ENCODE data around the gene FBXO3. TPM values are rescaled to one million over a fixed set of nuclear protein-coding genes. Genes with fewer than 3 reads are reported as not detected.
"Not testable (repeated sequence)": the region's sequence is repeated elsewhere in the genome, so short reads cannot be mapped to it uniquely, and the experiment has no call there.

FBXO3 gene
- total RNA-seq, 1 experiment from 2014 or later = 29.6 TPM

DNA sequence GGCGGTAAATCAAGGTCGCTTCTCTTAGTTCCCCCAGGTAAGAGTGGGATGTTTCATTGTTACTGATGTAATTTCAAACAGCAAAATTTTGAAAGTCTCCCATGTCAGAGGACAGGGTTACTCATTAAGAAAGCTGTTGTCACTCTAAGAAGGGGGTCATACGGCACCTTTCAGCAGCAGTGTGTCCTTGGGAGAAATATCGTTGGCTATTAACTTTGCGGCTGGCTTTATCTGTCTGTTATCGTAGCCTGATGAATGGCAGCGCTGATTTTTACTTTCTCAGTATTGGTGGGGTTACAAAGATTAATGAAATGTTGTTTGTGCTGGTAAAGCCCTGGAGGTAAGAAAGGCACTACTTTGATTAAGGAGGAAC, 27.5 kb upstream of the FBXO3 start:
- Histone ChIP-seq H3K27me3 (replicated peaks; ENCODE audit: control insufficient read depth, insufficient read depth, low read length) (no peaks in the 10 kb centered on the region; the same call in 1 of the 2 replicates), H3K36me3 (ENCODE audit: control insufficient read depth, insufficient read depth, low read length) (no peaks in the 10 kb centered on the region), H3K4me1 (peaks cover 11% of the 10 kb centered on the region; the same call in 1 of the 2 replicates), H3K9me3 (no peaks in the 10 kb centered on the region), H3K4me3 (ENCODE audit: low read depth, low read length) (peak overlapping the region; percentile 13)
- H3K9me3 Mint-ChIP-seq (ENCODE audit: unreplicated experiment) = no peaks in the 10 kb centered on the region
- CTCF ChIA-PET = no interaction called here
- H3K4me1 Mint-ChIP-seq (ENCODE audit: low read depth, unreplicated experiment) = peaks cover 12% of the 10 kb centered on the region
- peaks cover 43% of the 10 kb centered on the region for H3K27me3 Mint-ChIP-seq (ENCODE audit: insufficient read depth, unreplicated experiment)
- H3K4me3 Mint-ChIP-seq (ENCODE audit: unreplicated experiment) = peak overlapping the region; percentile 59
- DNase-seq = no peak
- BruUV-seq (replicated peaks) = no TSS peak
- H3K27ac Mint-ChIP-seq (ENCODE audit: unreplicated experiment) = no peak overlapping the region
- no peaks in the 10 kb centered on the region for H3K36me3 Mint-ChIP-seq (ENCODE audit: insufficient read depth, unreplicated experiment)
- POLR2A ChIA-PET = no interaction called here
- intact Hi-C loops (cut with micrococcal nuclease; ENCODE audit: unreplicated experiment) = no loop called here
- TF ChIP-seq, protein P1, sequence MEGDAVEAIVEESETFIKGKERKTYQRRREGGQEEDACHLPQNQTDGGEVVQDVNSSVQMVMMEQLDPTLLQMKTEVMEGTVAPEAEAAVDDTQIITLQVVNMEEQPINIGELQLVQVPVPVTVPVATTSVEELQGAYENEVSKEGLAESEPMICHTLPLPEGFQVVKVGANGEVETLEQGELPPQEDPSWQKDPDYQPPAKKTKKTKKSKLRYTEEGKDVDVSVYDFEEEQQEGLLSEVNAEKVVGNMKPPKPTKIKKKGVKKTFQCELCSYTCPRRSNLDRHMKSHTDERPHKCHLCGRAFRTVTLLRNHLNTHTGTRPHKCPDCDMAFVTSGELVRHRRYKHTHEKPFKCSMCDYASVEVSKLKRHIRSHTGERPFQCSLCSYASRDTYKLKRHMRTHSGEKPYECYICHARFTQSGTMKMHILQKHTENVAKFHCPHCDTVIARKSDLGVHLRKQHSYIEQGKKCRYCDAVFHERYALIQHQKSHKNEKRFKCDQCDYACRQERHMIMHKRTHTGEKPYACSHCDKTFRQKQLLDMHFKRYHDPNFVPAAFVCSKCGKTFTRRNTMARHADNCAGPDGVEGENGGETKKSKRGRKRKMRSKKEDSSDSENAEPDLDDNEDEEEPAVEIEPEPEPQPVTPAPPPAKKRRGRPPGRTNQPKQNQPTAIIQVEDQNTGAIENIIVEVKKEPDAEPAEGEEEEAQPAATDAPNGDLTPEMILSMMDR (IDR thresholded peaks at IDR 0.05; ENCODE audit: insufficient read depth in 1 of 2, low read depth in 1 of 2, low read length in 1 of 2, severe bottlenecking in 1 of 2, unreplicated experiment in 1 of 2) = no peak

DNA sequence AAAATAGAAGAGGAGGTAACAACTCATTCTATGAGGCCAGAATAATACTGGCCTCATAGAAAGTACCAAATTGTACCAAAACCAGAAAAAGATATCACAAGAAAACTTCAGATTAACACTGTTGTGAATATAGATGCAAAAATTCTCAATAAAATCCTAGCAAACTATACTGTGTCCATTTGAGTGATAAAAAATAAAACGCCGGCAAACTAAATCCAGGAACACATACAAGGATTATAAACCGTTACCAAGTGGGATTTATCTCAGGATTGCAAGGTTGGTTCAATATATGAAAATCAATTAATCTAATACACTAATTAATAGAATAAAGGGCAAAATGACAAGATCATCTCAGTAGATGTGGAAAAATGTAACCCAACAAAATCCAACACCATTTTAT, 23.6 kb upstream of the FBXO3 start:
- H3K27me3 ChIP-seq (replicated peaks; ENCODE audit: control insufficient read depth, insufficient read depth, low read length) = no peaks in the 10 kb centered on the region; the same call in 1 of the 2 replicates
- DNase-seq = no peak
- H3K36me3 ChIP-seq (ENCODE audit: control insufficient read depth, insufficient read depth, low read length) = no peaks in the 10 kb centered on the region
- no peaks in the 10 kb centered on the region for H3K9me3 Mint-ChIP-seq (ENCODE audit: unreplicated experiment)
- intact Hi-C loops (cut with micrococcal nuclease; ENCODE audit: unreplicated experiment) = no loop called here
- H3K27me3 Mint-ChIP-seq (ENCODE audit: insufficient read depth, unreplicated experiment) = peaks cover 41% of the 10 kb centered on the region
- BruUV-seq (replicated peaks) = no TSS peak
- ChIA-PET CTCF (no interaction called here), POLR2A (no interaction called here)
- H3K36me3 Mint-ChIP-seq (ENCODE audit: insufficient read depth, unreplicated experiment) = no peaks in the 10 kb centered on the region
- H3K4me3 Mint-ChIP-seq (ENCODE audit: unreplicated experiment) = no peak overlapping the region
- peaks cover 12% of the 10 kb centered on the region for H3K4me1 Mint-ChIP-seq (ENCODE audit: low read depth, unreplicated experiment)
- TF ChIP-seq, protein P1 (IDR thresholded peaks at IDR 0.05; ENCODE audit: insufficient read depth in 1 of 2, low read depth in 1 of 2, low read length in 1 of 2, severe bottlenecking in 1 of 2, unreplicated experiment in 1 of 2) = no peak
- no peaks in the 10 kb centered on the region for H3K9me3 ChIP-seq
- H3K4me1 ChIP-seq = peaks cover 11% of the 10 kb centered on the region; the same call in 1 of the 2 replicates
- H3K27ac Mint-ChIP-seq (ENCODE audit: unreplicated experiment) = no peak overlapping the region
- H3K4me3 ChIP-seq (ENCODE audit: low read depth, low read length) = no peak overlapping the region

DNA sequence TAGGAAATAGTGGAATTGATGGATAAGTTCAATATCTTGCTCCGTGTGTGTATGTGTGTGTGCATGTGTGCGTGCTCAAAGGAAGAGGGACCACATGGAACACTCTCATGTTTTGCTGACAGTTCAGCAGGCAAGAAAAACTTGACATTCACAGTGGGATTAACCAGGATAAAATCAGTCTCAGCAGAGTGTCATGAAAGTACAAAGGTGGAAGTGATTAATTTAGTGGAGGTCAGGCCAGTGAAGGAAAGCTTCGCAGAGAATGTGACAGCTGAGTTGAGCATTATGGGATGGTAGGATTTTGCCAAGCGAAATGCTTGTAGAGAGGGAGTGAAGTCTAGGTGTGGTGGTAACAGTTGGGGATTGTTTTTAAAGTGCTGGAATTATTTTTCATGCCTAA, 15.7 kb upstream of the FBXO3 start:
- Mint-ChIP-seq H3K27me3 (ENCODE audit: insufficient read depth, unreplicated experiment) (peaks cover 24% of the 10 kb centered on the region), H3K4me1 (ENCODE audit: low read depth, unreplicated experiment) (no peaks in the 10 kb centered on the region), H3K4me3 (ENCODE audit: unreplicated experiment) (no peak overlapping the region), H3K36me3 (ENCODE audit: insufficient read depth, unreplicated experiment) (no peaks in the 10 kb centered on the region), H3K27ac (ENCODE audit: unreplicated experiment) (no peak overlapping the region), H3K9me3 (ENCODE audit: unreplicated experiment) (no peaks in the 10 kb centered on the region)
- TF ChIP-seq, protein P1 (IDR thresholded peaks at IDR 0.05; ENCODE audit: insufficient read depth in 1 of 2, low read depth in 1 of 2, low read length in 1 of 2, severe bottlenecking in 1 of 2, unreplicated experiment in 1 of 2) = no peak
- Histone ChIP-seq H3K4me1 (no peaks in the 10 kb centered on the region), H3K9me3 (no peaks in the 10 kb centered on the region), H3K27me3 (replicated peaks; ENCODE audit: control insufficient read depth, insufficient read depth, low read length) (no peaks in the 10 kb centered on the region), H3K4me3 (ENCODE audit: low read depth, low read length) (no peak overlapping the region), H3K36me3 (ENCODE audit: control insufficient read depth, insufficient read depth, low read length) (no peaks in the 10 kb centered on the region)
- no TSS peak for BruUV-seq (replicated peaks)
- intact Hi-C loops (cut with micrococcal nuclease; ENCODE audit: unreplicated experiment) = no loop called here
- ChIA-PET POLR2A (no interaction called here), CTCF (no interaction called here)
- no peak for DNase-seq

DNA sequence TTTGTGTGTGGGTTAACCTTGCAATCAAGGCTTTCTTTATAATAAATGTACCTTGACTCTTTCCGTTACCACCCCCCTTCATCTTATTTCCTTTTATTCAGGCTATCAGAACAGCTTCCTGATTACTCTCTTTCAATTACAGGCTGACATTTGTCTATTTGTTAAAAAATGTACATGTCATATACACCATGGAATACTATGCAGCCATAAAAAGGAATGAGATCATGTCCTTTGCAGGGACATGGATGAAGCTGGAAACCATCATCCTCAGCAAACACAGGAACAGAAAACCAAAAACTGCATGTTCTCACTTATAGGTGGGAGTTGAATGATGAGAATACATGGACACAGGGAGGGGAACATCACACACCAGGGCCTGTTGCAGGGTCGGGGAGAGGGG, 13.8 kb upstream of the FBXO3 start:
- intact Hi-C loops (cut with micrococcal nuclease; ENCODE audit: unreplicated experiment); CTCF ChIA-PET; H3K36me3 ChIP-seq (ENCODE audit: control insufficient read depth, insufficient read depth, low read length); H3K4me1 ChIP-seq; H3K9me3 Mint-ChIP-seq (ENCODE audit: unreplicated experiment); POLR2A ChIA-PET; H3K9me3 ChIP-seq; H3K27me3 ChIP-seq (replicated peaks; ENCODE audit: control insufficient read depth, insufficient read depth, low read length); H3K4me3 ChIP-seq (ENCODE audit: low read depth, low read length); DNase-seq; H3K27ac Mint-ChIP-seq (ENCODE audit: unreplicated experiment); BruUV-seq (replicated peaks); H3K4me3 Mint-ChIP-seq (ENCODE audit: unreplicated experiment); H3K4me1 Mint-ChIP-seq (ENCODE audit: low read depth, unreplicated experiment); H3K36me3 Mint-ChIP-seq (ENCODE audit: insufficient read depth, unreplicated experiment): not testable (repeated sequence)
- peaks cover 22% of the 10 kb centered on the region for H3K27me3 Mint-ChIP-seq (ENCODE audit: insufficient read depth, unreplicated experiment)
